ENCODE measurements around the gene FGF12.
"Not testable (repeated sequence)": the region's sequence is repeated elsewhere in the genome, so short reads cannot be mapped to it uniquely, and the experiment has no call there.

Gene FGF12

DNA sequence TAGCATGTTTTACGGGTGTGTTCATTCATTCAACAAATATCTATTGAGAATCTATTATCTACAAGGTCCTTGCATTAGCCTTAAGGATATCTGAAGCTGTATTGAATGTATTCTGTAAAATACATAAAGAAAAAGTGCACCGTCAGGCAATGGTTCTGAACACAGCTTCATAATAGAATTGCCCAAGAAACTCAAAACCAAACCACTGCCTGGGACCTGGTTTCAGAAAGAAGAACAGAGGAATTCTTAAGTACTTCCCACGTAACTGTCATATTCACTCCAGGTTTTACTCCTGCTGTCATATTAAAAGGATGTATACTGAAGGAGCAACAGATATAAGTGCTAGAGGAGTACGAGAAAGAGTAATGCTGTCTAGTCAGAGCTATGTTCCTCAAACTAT is 115.9 kb downstream of the FGF12 start:
- Histone ChIP-seq H3K4me1 (no peaks in the 10 kb centered on the region), H3K4me2 (no peak overlapping the region), H3K27me3 (no peaks in the 10 kb centered on the region), H3K27ac (no peak overlapping the region), H4K20me1 (no peaks in the 10 kb centered on the region), H3K36me3 (no peaks in the 10 kb centered on the region), H3K4me3 (no peak overlapping the region), H3K9me3 (replicated peaks in 1 of 11) (no peaks in the 10 kb centered on the region), H3K9ac (no peak overlapping the region)
- no peak for TF ChIP-seq Cebpa-rat (IDR thresholded peaks at IDR 0.05)

DNA sequence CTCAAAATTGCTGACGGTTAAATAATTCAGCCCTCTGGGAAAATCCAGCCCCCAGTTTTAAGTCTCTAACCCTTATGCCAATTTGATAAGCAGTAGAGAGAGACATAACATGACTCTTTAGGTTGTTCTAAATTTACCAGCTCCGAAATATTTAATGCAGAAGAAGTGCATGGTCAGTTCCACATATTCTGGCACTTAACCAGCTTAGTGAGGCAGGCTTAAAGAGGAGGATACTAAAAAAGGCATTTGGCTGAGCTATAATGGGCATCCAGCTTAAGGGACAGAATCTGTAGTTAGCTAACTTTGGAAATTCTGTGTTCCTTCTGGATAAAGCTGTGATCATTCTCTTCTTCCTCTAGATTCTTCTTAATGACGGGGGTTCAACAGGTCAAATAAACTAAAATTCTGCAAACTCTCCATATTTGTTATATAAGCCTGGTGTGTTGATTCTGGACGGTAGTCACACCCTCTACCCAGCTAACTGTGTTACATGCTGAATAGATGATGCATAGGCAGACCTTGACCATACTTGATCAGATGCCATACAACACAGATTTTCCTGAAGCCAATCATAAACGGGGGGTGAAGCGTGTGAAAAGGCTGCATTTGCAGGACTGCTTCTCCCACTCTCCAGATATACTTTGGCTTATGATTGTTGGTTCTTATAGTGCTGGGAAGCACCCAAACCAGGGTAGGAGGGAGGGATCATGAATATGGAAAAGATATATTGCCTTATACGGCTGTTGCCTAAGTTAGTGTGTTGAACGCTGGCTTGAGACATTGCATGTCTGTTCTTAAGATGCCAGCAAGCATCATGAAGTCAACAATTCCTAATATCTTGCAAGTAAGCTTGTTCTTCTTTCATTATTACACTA is 118.4 kb downstream of the FGF12 start:
- Histone ChIP-seq H3K4me1 (no peaks in the 10 kb centered on the region), H3K9ac (no peak overlapping the region), H3K27ac (no peak overlapping the region), H3K9me3 (replicated peaks in 1 of 11) (peaks cover 0 to 10% (median 1%) of the 10 kb centered on the region in 11 experiments; a peak in 14 of 22 replicates), H3K4me2 (no peak overlapping the region), H3K27me3 (no peaks in the 10 kb centered on the region), H3K4me3 (no peak overlapping the region), H3K36me3 (no peaks in the 10 kb centered on the region), H4K20me1 (no peaks in the 10 kb centered on the region)
- no peak for TF ChIP-seq Cebpa-rat (IDR thresholded peaks at IDR 0.05)

DNA sequence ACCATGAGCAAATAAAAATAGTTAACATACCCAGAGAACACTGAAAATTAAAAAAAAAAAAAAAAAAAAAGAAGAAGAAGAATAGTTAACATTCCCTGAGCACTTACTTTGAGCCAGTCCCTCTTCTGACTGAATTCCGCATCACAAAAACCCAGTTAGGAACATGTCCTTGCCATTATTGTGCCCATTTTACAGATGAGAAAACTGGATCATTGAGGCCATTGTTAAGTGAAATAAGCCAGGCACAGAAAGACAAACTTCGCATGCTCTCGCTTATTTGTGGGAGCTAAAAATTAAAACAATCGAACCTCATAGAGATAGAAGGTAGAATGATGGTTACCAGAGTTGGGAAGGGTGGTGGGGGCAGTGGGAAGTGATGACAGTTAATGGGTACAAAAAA is 119.5 kb downstream of the FGF12 start:
- H3K4me2 ChIP-seq: no peak overlapping the region
- no peaks in the 10 kb centered on the region for H3K27me3 ChIP-seq
- no peaks in the 10 kb centered on the region for H4K20me1 ChIP-seq
- H3K36me3 ChIP-seq: no peaks in the 10 kb centered on the region
- no peak overlapping the region for H3K4me3 ChIP-seq
- no peak for TF ChIP-seq Cebpa-rat (IDR thresholded peaks at IDR 0.05)
- no peaks in the 10 kb centered on the region for H3K4me1 ChIP-seq
- H3K9me3 ChIP-seq (replicated peaks in 1 of 11): peaks cover 11 to 22% (median 13%) of the 10 kb centered on the region in 11 experiments
- no peak overlapping the region for H3K27ac ChIP-seq
- no peak overlapping the region for H3K9ac ChIP-seq

DNA sequence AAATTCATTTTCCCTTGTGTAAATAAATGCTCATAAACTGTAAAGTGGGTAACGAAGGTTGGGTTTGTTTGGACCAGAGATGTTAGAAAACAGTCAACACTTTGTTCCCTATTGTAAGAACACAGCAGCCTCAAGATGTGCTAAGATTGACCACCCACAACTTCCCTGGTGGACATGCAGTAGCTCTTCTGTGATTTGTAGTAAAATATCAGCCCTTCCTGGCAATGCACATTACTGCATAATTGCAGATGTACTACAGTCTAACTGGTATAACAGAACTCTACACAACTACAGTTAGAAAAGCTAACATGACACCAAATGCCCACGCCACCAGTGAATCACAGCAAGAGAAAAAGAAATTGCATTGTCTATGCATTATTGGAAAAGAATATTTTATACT is 129.4 kb downstream of the FGF12 start:
- no peaks in the 10 kb centered on the region for H4K20me1 ChIP-seq
- no peak overlapping the region for H3K9ac ChIP-seq
- H3K27me3 ChIP-seq: no peaks in the 10 kb centered on the region
- no peaks in the 10 kb centered on the region for H3K4me1 ChIP-seq
- no peak overlapping the region for H3K4me3 ChIP-seq
- no peak for TF ChIP-seq Cebpa-rat (IDR thresholded peaks at IDR 0.05)
- H3K27ac ChIP-seq: no peak overlapping the region
- no peaks in the 10 kb centered on the region for H3K36me3 ChIP-seq
- no peak overlapping the region for H3K4me2 ChIP-seq
- peaks cover 0 to 7% (median 2%) of the 10 kb centered on the region in 11 experiments; a peak in 16 of 22 replicates for H3K9me3 ChIP-seq (replicated peaks in 1 of 11)

DNA sequence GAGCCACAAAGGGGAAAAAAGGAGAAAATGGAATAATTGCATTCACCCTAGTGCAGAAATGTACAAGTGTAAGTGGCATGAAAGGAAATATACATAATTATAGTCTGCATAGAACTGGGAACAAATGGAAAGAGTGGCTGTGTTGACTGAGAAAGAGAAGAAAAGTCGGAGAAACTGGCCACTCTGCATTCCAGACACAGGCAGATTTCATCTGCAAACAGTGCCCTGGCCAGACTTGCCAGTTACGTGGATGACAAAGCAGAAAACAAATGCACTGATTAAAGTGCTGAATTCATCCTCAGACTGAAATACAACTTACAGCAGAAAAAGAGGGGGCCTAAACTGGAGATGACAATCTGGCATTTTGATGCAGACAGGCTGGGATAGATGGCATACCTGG is 129.8 kb downstream of the FGF12 start:
- H3K4me1 ChIP-seq: no peaks in the 10 kb centered on the region

DNA sequence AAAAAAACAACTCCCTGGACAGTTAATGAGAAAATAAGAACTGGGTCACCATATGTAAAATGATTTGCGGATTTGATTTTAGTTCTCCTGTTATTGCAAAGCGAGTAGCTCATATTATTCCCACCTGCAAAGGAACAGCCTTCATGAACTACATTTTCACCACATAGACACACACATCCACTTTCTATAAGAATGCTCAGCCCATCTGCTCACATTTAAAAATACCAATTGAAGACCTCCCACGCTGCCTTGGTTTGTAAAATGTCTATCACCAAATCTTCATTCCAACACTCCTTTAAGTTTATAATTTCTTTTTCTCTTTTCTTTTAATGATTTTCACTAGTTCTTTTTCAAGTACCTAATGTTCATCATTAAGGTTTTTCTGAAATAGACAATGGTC is 148.6 kb downstream of the FGF12 start:
- no peak for TF ChIP-seq Cebpa-rat (IDR thresholded peaks at IDR 0.05)
- no peak overlapping the region for H3K4me2 ChIP-seq
- H3K9me3 ChIP-seq (replicated peaks in 1 of 11): no peaks in the 10 kb centered on the region
- H4K20me1 ChIP-seq: no peaks in the 10 kb centered on the region
- H3K27ac ChIP-seq: no peak overlapping the region
- no peak overlapping the region for H3K4me3 ChIP-seq
- no peaks in the 10 kb centered on the region for H3K4me1 ChIP-seq
- H3K36me3 ChIP-seq: no peaks in the 10 kb centered on the region
- no peaks in the 10 kb centered on the region for H3K27me3 ChIP-seq
- H3K9ac ChIP-seq: no peak overlapping the region

More for the DNA sequence above, 129.8 kb downstream of the FGF12 start:
- Histone ChIP-seq H3K4me2 (no peak overlapping the region), H3K9me3 (replicated peaks in 1 of 11) (peaks cover 0 to 4% (median 0%) of the 10 kb centered on the region in 11 experiments; a peak in 2 of 22 replicates), H3K4me3 (no peak overlapping the region), H3K36me3 (no peaks in the 10 kb centered on the region), H3K9ac (no peak overlapping the region), H4K20me1 (no peaks in the 10 kb centered on the region), H3K27ac (no peak overlapping the region), H3K27me3 (no peaks in the 10 kb centered on the region)
- no peak for TF ChIP-seq Cebpa-rat (IDR thresholded peaks at IDR 0.05)

DNA sequence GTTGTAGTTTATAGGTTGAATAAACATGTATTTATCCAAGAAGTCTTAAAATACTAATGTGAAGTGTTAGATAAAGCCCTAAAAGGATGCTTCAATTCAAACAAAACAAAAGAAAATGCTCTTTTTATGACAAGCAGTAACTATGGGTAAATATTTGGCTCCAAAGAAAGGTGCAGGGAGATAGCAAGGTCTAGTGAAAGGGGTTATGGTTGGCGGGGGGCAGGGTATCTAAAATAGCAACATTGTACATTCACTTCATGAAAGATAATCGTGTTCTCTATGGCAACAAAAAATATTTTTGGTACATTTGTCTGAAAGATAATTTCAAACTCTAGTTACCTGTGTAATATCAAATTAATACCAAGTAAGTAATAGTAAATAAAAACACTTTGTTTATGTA is 149.5 kb downstream of the FGF12 start:
- H3K4me1 ChIP-seq: no peaks in the 10 kb centered on the region
- H3K27me3 ChIP-seq: no peaks in the 10 kb centered on the region
- no peak overlapping the region for H3K9ac ChIP-seq
- no peak overlapping the region for H3K4me3 ChIP-seq
- no peaks in the 10 kb centered on the region for H4K20me1 ChIP-seq
- H3K9me3 ChIP-seq (replicated peaks in 1 of 11): no peaks in the 10 kb centered on the region
- H3K36me3 ChIP-seq: no peaks in the 10 kb centered on the region
- TF ChIP-seq Cebpa-rat (IDR thresholded peaks at IDR 0.05): no peak
- H3K4me2 ChIP-seq: no peak overlapping the region
- no peak overlapping the region for H3K27ac ChIP-seq

DNA sequence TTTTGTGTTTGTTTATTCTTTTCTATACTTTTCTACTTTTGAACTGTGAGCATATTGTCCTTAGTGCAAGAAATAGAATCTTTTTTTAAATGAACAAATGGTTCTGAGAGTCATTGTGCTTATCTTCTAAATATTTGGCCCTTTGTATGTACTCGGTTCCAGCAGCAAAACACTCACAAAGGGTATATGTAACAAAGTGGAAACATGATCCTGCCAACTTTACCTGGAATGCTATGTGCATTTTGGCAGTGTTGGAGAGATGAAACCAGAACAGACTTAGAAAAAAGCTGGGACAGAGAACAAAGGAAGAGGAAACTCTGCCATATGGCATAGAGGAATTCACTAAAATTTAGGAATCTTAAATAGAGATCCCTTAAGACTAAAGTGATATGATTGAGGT is 150.1 kb downstream of the FGF12 start:
- TF ChIP-seq Cebpa-rat (IDR thresholded peaks at IDR 0.05): no peak
- Histone ChIP-seq H4K20me1 (no peaks in the 10 kb centered on the region), H3K27me3 (no peaks in the 10 kb centered on the region), H3K9ac (no peak overlapping the region), H3K9me3 (replicated peaks in 1 of 11) (no peaks in the 10 kb centered on the region), H3K4me1 (no peaks in the 10 kb centered on the region), H3K4me3 (no peak overlapping the region), H3K27ac (no peak overlapping the region), H3K36me3 (no peaks in the 10 kb centered on the region), H3K4me2 (no peak overlapping the region)

DNA sequence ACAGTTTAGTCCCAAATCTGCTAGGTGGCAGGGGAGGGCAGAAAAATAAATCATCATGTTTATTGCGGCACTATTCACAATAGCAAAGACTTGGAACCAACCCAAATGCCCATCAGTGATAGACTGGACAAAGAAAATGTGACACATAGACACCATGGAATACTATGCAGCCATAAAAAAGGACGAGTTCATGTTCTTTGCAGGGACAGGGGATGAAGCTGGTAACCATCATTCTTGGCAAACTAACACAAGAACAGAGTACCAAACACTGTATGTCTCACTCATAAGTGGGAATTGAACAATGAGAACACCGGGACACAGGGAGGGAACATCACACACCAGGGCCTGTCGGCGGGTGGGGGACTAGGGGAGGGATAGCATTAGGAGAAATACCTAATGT is 150.6 kb downstream of the FGF12 start:
- H3K4me3 ChIP-seq; H3K27ac ChIP-seq; H3K4me1 ChIP-seq; H3K27me3 ChIP-seq; H3K9me3 ChIP-seq (replicated peaks in 1 of 11); H3K9ac ChIP-seq; H4K20me1 ChIP-seq; H3K4me2 ChIP-seq; H3K36me3 ChIP-seq: not testable (repeated sequence)

DNA sequence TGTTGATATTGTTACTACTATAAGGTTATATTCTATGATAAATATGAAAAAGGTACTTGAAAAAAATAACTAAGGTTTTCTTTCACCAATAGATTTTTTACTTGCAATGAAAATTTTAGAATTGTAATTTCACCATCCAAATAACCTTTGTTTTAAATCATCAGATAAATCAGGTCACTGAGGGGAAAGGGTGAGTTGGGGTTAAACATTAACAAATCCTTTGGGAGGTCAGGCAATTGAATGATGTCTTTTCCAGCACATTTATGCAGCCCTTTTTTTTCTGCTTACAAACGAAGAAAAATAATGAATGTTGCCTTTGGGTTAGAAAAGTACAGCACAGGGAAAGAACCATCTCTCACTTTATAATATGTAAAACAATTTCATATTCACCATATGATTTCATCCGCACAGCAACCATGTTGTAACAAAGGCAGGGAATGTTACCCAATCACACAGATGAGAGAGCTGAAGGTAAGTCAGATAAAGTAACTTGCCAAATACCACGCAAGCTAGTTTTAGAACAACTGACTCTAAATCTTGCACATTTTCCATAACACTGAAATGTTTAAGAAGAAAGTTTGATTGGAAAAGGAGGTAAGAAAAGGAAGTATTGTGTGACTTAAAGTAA is 151.3 kb downstream of the FGF12 start:
- Histone ChIP-seq H3K9me3 (replicated peaks in 1 of 11) (no peaks in the 10 kb centered on the region), H3K4me3 (no peak overlapping the region), H3K9ac (no peak overlapping the region), H4K20me1 (no peaks in the 10 kb centered on the region), H3K27me3 (no peaks in the 10 kb centered on the region), H3K27ac (no peak overlapping the region), H3K36me3 (no peaks in the 10 kb centered on the region), H3K4me2 (no peak overlapping the region), H3K4me1 (no peaks in the 10 kb centered on the region)
- no peak for TF ChIP-seq Cebpa-rat (IDR thresholded peaks at IDR 0.05)

Measured in BLaER1 treated with 17β-estradiol and CSF1 and Interleukin-3, amounts not matched to agents 10 nM and 100 nM (cell line).